Ovary (tissue), 3 donors: Measurements from ENCODE around the gene PTPN3.

Experiments used
- EP300 ChIP-seq: sonication (generic); formaldehyde crosslinking; IDR thresholded peaks from one replicate; pipeline ENCODE4 v1.6.1; 2017; ENCODE audit warnings: antibody characterized with exemption
- POLR2A ChIP-seq: fragments of 450-650 bp; IDR thresholded peaks from one replicate; pipeline ENCODE4 v1.6.1; 2017; ENCODE audit warnings: antibody characterized with exemption, mild to moderate bottlenecking, moderate library complexity
- TF ChIP-seq, protein P1 (sequence below), 3 donors: fragments of 450-650 bp in 2 of 3; fragments of 200-600 bp in 1 of 3; IDR thresholded peaks; one replicate each; pipeline versions ENCODE4 v1.5.1 to v1.8.0; 2016 to 2022; ENCODE audit warnings: antibody characterized with exemption in 3 of 3, mild to moderate bottlenecking in 1 of 3
- donor health status: DM: no; HTN: no; CAD: no.

DNA sequence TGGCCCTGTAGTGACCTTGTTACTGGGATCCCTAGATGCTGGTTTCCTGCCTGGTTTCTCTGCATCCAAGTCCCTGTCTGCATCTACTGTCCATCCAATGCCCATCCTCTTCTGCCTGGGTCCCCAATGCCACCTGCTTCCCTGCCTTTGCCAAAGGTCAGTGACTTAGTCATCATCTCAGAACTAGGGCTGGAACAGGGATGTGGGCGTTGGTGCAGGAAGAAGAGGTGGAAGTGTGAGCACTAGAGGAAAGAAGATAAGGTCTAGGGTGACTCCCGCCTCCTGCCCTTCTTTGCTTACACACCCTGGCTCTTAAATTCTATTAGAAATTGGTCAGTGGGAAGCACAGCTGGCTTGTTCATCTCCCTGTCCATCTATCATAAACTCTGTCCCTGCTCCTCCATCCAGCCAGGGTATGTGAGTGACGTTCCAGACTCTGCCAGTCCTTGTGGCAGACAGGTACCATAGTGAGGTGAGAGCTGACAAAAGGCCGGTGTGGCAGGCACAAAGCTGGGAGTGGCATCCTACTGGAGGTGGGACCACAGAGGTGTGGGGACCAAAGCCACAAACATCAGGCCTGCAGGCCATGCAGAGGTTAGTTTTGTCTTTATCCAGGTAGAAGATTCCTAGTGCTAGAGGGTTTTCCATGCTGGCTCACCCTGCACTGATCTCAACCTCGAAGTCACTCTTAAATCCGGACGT is 9.2 kb downstream of the PTPN3 start:
- TF ChIP-seq, protein P1, sequence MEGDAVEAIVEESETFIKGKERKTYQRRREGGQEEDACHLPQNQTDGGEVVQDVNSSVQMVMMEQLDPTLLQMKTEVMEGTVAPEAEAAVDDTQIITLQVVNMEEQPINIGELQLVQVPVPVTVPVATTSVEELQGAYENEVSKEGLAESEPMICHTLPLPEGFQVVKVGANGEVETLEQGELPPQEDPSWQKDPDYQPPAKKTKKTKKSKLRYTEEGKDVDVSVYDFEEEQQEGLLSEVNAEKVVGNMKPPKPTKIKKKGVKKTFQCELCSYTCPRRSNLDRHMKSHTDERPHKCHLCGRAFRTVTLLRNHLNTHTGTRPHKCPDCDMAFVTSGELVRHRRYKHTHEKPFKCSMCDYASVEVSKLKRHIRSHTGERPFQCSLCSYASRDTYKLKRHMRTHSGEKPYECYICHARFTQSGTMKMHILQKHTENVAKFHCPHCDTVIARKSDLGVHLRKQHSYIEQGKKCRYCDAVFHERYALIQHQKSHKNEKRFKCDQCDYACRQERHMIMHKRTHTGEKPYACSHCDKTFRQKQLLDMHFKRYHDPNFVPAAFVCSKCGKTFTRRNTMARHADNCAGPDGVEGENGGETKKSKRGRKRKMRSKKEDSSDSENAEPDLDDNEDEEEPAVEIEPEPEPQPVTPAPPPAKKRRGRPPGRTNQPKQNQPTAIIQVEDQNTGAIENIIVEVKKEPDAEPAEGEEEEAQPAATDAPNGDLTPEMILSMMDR (IDR thresholded peaks at IDR 0.05): no peak
- TF ChIP-seq POLR2A (no peak), EP300 (no peak)
